Fibroblast of lung (primary cell): Measurements from ENCODE around the gene UBE3C. TPM values are rescaled to one million over a fixed set of nuclear protein-coding genes. Genes with fewer than 3 reads are reported as not detected.
A peak's percentile ranks its signal among the peaks of the same experiment; 100 is the strongest.

Experiments
- DNase-seq, 2 donors: peaks; one replicate each; pipeline versions ENCODE4 v3.0.0 to v3.0.0-alpha.2; 2010; ENCODE audit warnings: low read depth in 2 of 2
- H2AFZ ChIP-seq: 2 replicates; pipeline ENCODE4 v1.5.1; 2012; ENCODE audit warnings: low read length, control low read depth, inconsistent platforms
- H3K27ac ChIP-seq: 2 replicates; pipeline ENCODE4 v1.5.1; 2011; ENCODE audit warnings: low read length, control low read depth; ENCODE audit not compliant: insufficient read depth
- H3K27me3 ChIP-seq: 2 replicates; pipeline ENCODE4 v1.5.1; 2011; ENCODE audit warnings: mild to moderate bottlenecking, low read length; ENCODE audit not compliant: control insufficient read depth, insufficient read depth
- H3K36me3 ChIP-seq: 2 replicates; pipeline ENCODE4 v1.5.1; 2011; ENCODE audit warnings: low read length; ENCODE audit not compliant: control insufficient read depth, insufficient read depth
- H3K4me1 ChIP-seq: 2 replicates; pipeline ENCODE4 v1.5.1; 2011; ENCODE audit warnings: low read length; ENCODE audit not compliant: control insufficient read depth, insufficient read depth; ENCODE audit errors: extremely low read depth
- H3K4me2 ChIP-seq: 2 replicates; pipeline ENCODE4 v1.5.1; 2011; ENCODE audit warnings: low read length, control low read depth; ENCODE audit not compliant: insufficient read depth; ENCODE audit errors: extremely low read depth
- H3K4me3 ChIP-seq, 4 experiments: fragments of 200-600 bp in 1 of 4; sonication (generic) in 1 of 4; replicated peaks in 1 of 4; 2 replicates each; pipeline ENCODE4 v1.5.1; 2011 to 2016; ENCODE audit warnings: low read length in 4 of 4, low read depth in 3 of 4, mild to moderate bottlenecking in 3 of 4, control low read depth in 2 of 4, inconsistent platforms in 1 of 4, mixed read lengths in 1 of 4; ENCODE audit not compliant: insufficient read depth in 1 of 4; ENCODE audit errors: control extremely low read depth in 1 of 4
- H3K79me2 ChIP-seq: 2 replicates; pipeline ENCODE4 v1.5.1; 2012; ENCODE audit warnings: mild to moderate bottlenecking, low read length, inconsistent platforms; ENCODE audit not compliant: control insufficient read depth, insufficient read depth
- H3K9ac ChIP-seq: 2 replicates; pipeline ENCODE4 v1.5.1; 2011; ENCODE audit warnings: mild to moderate bottlenecking, low read length, control low read depth; ENCODE audit not compliant: insufficient read depth
- H3K9me3 ChIP-seq: 2 replicates; pipeline ENCODE4 v1.5.1; 2012; ENCODE audit warnings: low read depth, low read length; ENCODE audit not compliant: control insufficient read depth, insufficient read depth
- H4K20me1 ChIP-seq: 2 replicates; pipeline ENCODE4 v1.5.1; 2011; ENCODE audit warnings: low read length; ENCODE audit not compliant: control insufficient read depth, insufficient read depth; ENCODE audit errors: extremely low read depth
- EZH2 ChIP-seq: IDR thresholded peaks from 2 replicates; pipeline ENCODE4 v1.5.1; 2012; ENCODE audit warnings: low read length, control low read depth, mild to moderate bottlenecking; ENCODE audit errors: missing control alignments
- polyA plus RNA-seq, 2 donors: library from polyadenylated mRNA; depleted of rRNA in 1 of 2; stranded (reverse) in 1 of 2; unstranded in 1 of 2; fragments of >200 nt; gene quantifications; 2 replicates each; pipeline ENCODE4 v1.2.1, GENCODE V29; 2011 to 2012; ENCODE audit warnings: missing spikeins in 1 of 2
- total RNA-seq: library from RNA; depleted of rRNA; stranded (reverse); fragments of >200 nt; gene quantifications from 2 replicates; pipeline ENCODE4 v1.2.1, GENCODE V29; 2014
- TF ChIP-seq, protein P1 (sequence below), 2 donors: IDR thresholded peaks in 1 of 2; conservative IDR thresholded peaks in 1 of 2; 1 replicate in 1 of 2; 2 replicates in 1 of 2; pipeline ENCODE4 v1.5.1; 2011 to 2012; ENCODE audit warnings: low read length in 2 of 2, control low read depth in 1 of 2, inconsistent platforms in 1 of 2, low read depth in 1 of 2, mild to moderate bottlenecking in 1 of 2

The UBE3C gene
- total and polyA plus RNA-seq, 2 donors (not counting 1 experiment from before 2014, with no cell fraction given) = 76.2 to 91.0 TPM

DNA sequence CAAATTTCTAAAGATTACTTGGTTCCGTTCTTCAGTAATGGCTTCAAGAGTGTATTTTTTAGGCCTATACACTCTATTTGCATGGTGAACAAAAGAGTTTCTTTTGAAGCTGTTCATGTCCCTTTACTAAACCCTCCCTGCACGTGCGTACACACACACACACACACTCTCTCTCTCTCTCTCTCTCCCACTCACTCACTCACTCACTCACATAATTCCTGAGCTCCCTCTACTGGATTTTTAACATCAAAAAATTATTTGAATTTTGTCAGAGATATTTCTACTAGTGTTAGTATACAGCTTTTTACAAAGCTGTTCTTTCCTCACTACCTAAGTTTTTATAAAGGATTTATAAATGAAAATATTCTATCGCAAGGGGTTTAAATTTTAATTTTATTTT lies 85.9 kb downstream of the UBE3C start:
- Histone ChIP-seq H3K9ac (no peak overlapping the region), H3K4me3 (no peak overlapping the region), H3K4me1 (no peaks in the 10 kb centered on the region), H3K4me2 (no peak overlapping the region), H3K27me3 (no peaks in the 10 kb centered on the region), H3K79me2 (no peaks in the 10 kb centered on the region), H3K36me3 (peaks cover 3% of the 10 kb centered on the region), H4K20me1 (no peaks in the 10 kb centered on the region), H3K9me3 (no peaks in the 10 kb centered on the region), H2AFZ (no peak overlapping the region), H3K27ac (no peak overlapping the region)
- DNase-seq = peak; percentile 52 to 68
- TF ChIP-seq, protein P1, sequence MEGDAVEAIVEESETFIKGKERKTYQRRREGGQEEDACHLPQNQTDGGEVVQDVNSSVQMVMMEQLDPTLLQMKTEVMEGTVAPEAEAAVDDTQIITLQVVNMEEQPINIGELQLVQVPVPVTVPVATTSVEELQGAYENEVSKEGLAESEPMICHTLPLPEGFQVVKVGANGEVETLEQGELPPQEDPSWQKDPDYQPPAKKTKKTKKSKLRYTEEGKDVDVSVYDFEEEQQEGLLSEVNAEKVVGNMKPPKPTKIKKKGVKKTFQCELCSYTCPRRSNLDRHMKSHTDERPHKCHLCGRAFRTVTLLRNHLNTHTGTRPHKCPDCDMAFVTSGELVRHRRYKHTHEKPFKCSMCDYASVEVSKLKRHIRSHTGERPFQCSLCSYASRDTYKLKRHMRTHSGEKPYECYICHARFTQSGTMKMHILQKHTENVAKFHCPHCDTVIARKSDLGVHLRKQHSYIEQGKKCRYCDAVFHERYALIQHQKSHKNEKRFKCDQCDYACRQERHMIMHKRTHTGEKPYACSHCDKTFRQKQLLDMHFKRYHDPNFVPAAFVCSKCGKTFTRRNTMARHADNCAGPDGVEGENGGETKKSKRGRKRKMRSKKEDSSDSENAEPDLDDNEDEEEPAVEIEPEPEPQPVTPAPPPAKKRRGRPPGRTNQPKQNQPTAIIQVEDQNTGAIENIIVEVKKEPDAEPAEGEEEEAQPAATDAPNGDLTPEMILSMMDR (conservative IDR thresholded peaks at IDR 0.05 in 1 of 2, IDR thresholded peaks at IDR 0.05 in 1 of 2; ENCODE audit: low read depth in 1 of 2, low read length in 2 of 2) = peak in 1 of 2 donors; percentile 11
- TF ChIP-seq EZH2 = no peak

DNA sequence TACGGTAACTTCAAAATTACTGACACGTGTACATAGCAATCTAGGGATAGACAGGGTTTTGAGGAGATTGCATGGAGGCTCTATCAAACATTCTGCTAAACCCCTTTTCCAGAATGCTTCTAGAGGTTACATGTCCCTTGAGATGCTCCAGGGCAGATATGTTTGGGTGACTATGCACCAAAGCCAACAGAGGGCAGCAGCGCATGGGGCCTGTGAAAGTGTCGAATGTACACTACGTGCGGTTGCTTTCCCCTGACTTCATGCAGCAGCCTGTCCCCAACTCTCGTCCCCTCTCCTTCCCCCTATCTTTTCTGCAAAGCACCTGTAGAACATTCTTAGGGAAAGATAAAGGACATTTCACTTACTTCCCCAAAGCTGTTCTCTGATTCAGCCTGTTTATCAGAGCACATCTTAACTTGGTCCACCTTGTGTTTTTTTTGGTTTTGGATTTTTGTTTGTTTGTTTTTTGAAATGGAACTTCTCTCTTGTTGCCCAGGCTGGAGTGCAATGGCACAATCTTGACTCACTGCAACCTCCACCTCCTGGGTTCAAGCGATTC lies 90.2 kb downstream of the UBE3C start:
- Histone ChIP-seq H3K9ac (no peak overlapping the region), H3K4me3 (no peak overlapping the region), H3K4me1 (no peaks in the 10 kb centered on the region), H3K36me3 (peaks cover 3% of the 10 kb centered on the region), H3K27me3 (no peaks in the 10 kb centered on the region), H2AFZ (no peak overlapping the region), H3K9me3 (no peaks in the 10 kb centered on the region), H3K27ac (no peak overlapping the region), H3K79me2 (no peaks in the 10 kb centered on the region), H3K4me2 (no peak overlapping the region), H4K20me1 (no peaks in the 10 kb centered on the region)
- TF ChIP-seq, protein P1 (conservative IDR thresholded peaks at IDR 0.05 in 1 of 2, IDR thresholded peaks at IDR 0.05 in 1 of 2; ENCODE audit: low read depth in 1 of 2, low read length in 2 of 2) = peak; percentile 41 to 53
- no peak for TF ChIP-seq EZH2
- DNase-seq = peak; percentile 9 to 40

DNA sequence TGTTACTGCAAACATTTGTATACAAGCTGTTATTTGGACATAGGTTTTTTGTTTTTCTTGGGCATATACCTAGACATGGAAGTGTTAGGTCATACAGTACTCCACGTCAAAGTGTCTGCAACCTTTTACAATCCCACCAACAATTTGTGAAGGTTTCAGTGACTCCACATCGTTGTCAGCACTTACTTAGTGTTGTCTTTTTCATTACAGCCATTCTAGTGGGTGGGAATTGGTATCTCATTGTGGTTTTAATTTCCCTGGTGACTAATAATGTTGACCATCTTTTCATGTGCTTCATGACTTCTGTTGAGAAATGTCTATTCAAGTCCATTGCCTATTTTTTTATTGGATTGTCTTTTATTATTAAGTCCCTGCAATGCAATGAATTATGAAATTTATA lies 95.0 kb downstream of the UBE3C start:
- TF ChIP-seq, protein P1 (conservative IDR thresholded peaks at IDR 0.05 in 1 of 2, IDR thresholded peaks at IDR 0.05 in 1 of 2; ENCODE audit: low read depth in 1 of 2, low read length in 2 of 2) = no peak
- TF ChIP-seq EZH2 = no peak
- no peaks in the 10 kb centered on the region for H3K36me3 ChIP-seq

More for the DNA sequence above, 95.0 kb downstream of the UBE3C start:
- Histone ChIP-seq H3K4me3 (no peak overlapping the region), H3K79me2 (no peaks in the 10 kb centered on the region), H3K9me3 (no peaks in the 10 kb centered on the region), H3K4me2 (no peak overlapping the region), H2AFZ (no peak overlapping the region), H3K27me3 (no peaks in the 10 kb centered on the region), H3K9ac (no peak overlapping the region), H3K4me1 (no peaks in the 10 kb centered on the region), H4K20me1 (no peaks in the 10 kb centered on the region), H3K27ac (no peak overlapping the region)
- DNase-seq = peak in 1 of 2 donors; percentile 13
